22Rv1 (cell line): ENCODE results near the gene TMEM244.

Experiments used
- ZFX ChIP-seq: fragments of 450-650 bp; IDR thresholded peaks from 2 replicates; pipeline ENCODE4 v1.6.1; 2017; ENCODE audit warnings: antibody characterized with exemption, borderline replicate concordance
- TF ChIP-seq, protein P1 (sequence below): fragments of 450-650 bp; IDR thresholded peaks from 2 replicates; pipeline ENCODE4 v1.5.1; 2017; ENCODE audit warnings: mild to moderate bottlenecking

DNA sequence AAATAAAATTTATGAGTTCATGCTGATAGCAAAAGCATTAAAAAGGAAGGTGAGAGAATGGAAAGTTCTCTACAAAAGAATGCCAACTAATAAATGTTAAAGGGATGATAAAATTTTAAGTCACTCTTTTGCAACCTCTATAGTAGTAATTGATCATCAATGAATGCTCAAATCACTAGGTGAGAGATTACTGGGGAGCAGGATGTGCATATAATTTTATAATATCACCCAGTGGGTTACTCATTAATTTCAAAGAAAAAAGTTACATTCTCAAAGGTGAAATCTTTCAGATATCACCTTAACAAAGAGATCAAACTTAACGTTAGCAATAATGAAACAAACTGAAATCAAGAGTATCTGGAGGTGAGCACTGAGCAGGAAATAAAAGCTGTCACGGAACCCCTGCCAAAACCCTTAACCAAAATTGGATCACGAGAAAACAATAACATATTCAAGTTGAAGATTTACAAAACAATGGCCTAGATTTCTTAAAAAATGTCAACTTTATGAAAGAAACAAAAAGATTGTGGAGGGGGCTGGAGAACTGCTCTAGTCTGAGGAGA is 45.5 kb upstream of the TMEM244 start:
- TF ChIP-seq, protein P1, sequence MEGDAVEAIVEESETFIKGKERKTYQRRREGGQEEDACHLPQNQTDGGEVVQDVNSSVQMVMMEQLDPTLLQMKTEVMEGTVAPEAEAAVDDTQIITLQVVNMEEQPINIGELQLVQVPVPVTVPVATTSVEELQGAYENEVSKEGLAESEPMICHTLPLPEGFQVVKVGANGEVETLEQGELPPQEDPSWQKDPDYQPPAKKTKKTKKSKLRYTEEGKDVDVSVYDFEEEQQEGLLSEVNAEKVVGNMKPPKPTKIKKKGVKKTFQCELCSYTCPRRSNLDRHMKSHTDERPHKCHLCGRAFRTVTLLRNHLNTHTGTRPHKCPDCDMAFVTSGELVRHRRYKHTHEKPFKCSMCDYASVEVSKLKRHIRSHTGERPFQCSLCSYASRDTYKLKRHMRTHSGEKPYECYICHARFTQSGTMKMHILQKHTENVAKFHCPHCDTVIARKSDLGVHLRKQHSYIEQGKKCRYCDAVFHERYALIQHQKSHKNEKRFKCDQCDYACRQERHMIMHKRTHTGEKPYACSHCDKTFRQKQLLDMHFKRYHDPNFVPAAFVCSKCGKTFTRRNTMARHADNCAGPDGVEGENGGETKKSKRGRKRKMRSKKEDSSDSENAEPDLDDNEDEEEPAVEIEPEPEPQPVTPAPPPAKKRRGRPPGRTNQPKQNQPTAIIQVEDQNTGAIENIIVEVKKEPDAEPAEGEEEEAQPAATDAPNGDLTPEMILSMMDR: no peak
- TF ChIP-seq ZFX: no peak
